K562 (cell line): Measurements from ENCODE around the gene NEU1. TPM values are rescaled to one million over a fixed set of nuclear protein-coding genes. Genes with fewer than 3 reads are reported as not detected.

Experiments used
- CBX3 ChIP-seq, 2 experiments: IDR thresholded peaks; 1 replicate in 1 of 2; 2 replicates in 1 of 2; pipeline ENCODE4 v1.6.1; 2012; ENCODE audit warnings: inconsistent platforms in 2 of 2, low read length in 2 of 2, borderline replicate concordance in 1 of 2, control low read depth in 1 of 2
- CTBP1 ChIP-seq: fragments of 450-650 bp; IDR thresholded peaks from 2 replicates; pipeline ENCODE4 v1.6.1; 2016; ENCODE audit warnings: borderline replicate concordance
- HEY1 ChIP-seq: fragments of 250-450 bp; sonication (Bioruptor Pico); IDR thresholded peaks from 2 replicates; pipeline ENCODE4 v1.5.0; 2020; ENCODE audit warnings: mild to moderate bottlenecking, moderate library complexity, borderline replicate concordance
- HINFP ChIP-seq: fragments of 450-650 bp; conservative IDR thresholded peaks from 2 replicates; pipeline ENCODE4 v1.6.1; 2016; ENCODE audit warnings: missing genetic modification characterization, low read depth, mild to moderate bottlenecking, control low read depth, missing compliant biosample characterization
- HMGXB4 ChIP-seq: sonication (generic); formaldehyde crosslinking; IDR thresholded peaks from 2 replicates; pipeline ENCODE4 v1.8.1; 2023; ENCODE audit warnings: mild to moderate bottlenecking, missing genetic modification reagents
- HNRNPK ChIP-seq: fragments of 200-400 bp; formaldehyde crosslinking; IDR thresholded peaks from one replicate; pipeline ENCODE4 v1.6.1; 2018; ENCODE audit warnings: mild to moderate bottlenecking, low read depth, low read length; ENCODE audit not compliant: poor library complexity, severe bottlenecking
- HNRNPLL ChIP-seq: fragments of 200-400 bp; formaldehyde crosslinking; IDR thresholded peaks from 2 replicates; pipeline ENCODE4 v1.6.1; 2017; ENCODE audit warnings: low read length, low read depth, mild to moderate bottlenecking; ENCODE audit not compliant: poor library complexity, severe bottlenecking
- KLF16 ChIP-seq: IDR thresholded peaks from 2 replicates; pipeline ENCODE4 v1.6.1; 2016; ENCODE audit warnings: antibody characterized with exemption
- MAX ChIP-seq: sonication (generic); formaldehyde crosslinking; IDR thresholded peaks from 2 replicates; pipeline ENCODE4 v1.9.0; 2022; ENCODE audit warnings: mild to moderate bottlenecking, missing genetic modification reagents
- MLLT1 ChIP-seq, 2 experiments: fragments of 450-650 bp; IDR thresholded peaks; 2 replicates each; pipeline ENCODE4 v1.6.1; 2016
- SRSF7 ChIP-seq: fragments of 200-400 bp; formaldehyde crosslinking; optimal IDR thresholded peaks from 2 replicates; pipeline ENCODE3; 2017; ENCODE audit warnings: mild to moderate bottlenecking, low read depth, low read length
- TFAM ChIP-seq: fragments of 250-450 bp; sonication (Bioruptor Pico); conservative IDR thresholded peaks from 2 replicates; pipeline ENCODE4 v1.5.0; 2021; ENCODE audit warnings: mild to moderate bottlenecking, moderate library complexity
- TSHZ1 ChIP-seq: fragments of 250-450 bp; sonication (Bioruptor Pico); IDR thresholded peaks from 2 replicates; pipeline ENCODE4 v1.4.0; 2020; ENCODE audit warnings: mild to moderate bottlenecking, moderate library complexity
- U2AF1 ChIP-seq: fragments of 200-400 bp; formaldehyde crosslinking; optimal IDR thresholded peaks from 2 replicates; pipeline ENCODE3; 2017; ENCODE audit warnings: mild to moderate bottlenecking, low read depth, low read length, moderate library complexity
- ZNF121 ChIP-seq: sonication (generic); formaldehyde crosslinking; conservative IDR thresholded peaks from 2 replicates; pipeline ENCODE4 v1.8.0; 2022; ENCODE audit warnings: missing genetic modification reagents
- ZNF133 ChIP-seq: fragments of 250-450 bp; sonication (Bioruptor Pico); IDR thresholded peaks from 2 replicates; pipeline ENCODE4 v1.4.0; 2020; ENCODE audit warnings: mild to moderate bottlenecking
- ZNF146 ChIP-seq: IDR thresholded peaks from one replicate; pipeline ENCODE4 v1.6.1; 2018; ENCODE audit warnings: missing compliant biosample characterization; ENCODE audit not compliant: unreplicated experiment
- ZNF41 ChIP-seq: fragments of 250-450 bp; sonication (Bioruptor Pico); conservative IDR thresholded peaks from 2 replicates; pipeline ENCODE4 v1.4.0; 2020; ENCODE audit warnings: mild to moderate bottlenecking
- ZNF583 ChIP-seq: fragments of 250-450 bp; sonication (Bioruptor Pico); IDR thresholded peaks from 2 replicates; pipeline ENCODE4 v1.4.0; 2020
- polyA plus RNA-seq, 8 experiments: library from polyadenylated mRNA; depleted of rRNA in 4 of 8; stranded (reverse) in 5 of 8; unstranded in 3 of 8; fragments of >200 nt; fragmentation: Nextera tagmentation in 2 of 8; fragmentation: Illumina TruSeq in 1 of 8; extraction: Ambion mirVana in 2 of 8; extraction: Trizol in 1 of 8; gene quantifications; 2 replicates each; pipeline versions ENCODE4 v1.2.1 to v1.2.3, GENCODE V29; 2011 to 2014; ENCODE audit warnings: inconsistent platforms in 1 of 8, missing spikeins in 1 of 8
- total RNA-seq, 7 experiments: library from RNA; depleted of rRNA in 6 of 7; stranded (reverse); fragments of >200 nt in 6 of 7; fragmentation: Illumina TruSeq in 2 of 7; extraction: Trizol in 2 of 7; gene quantifications; 2 replicates each; pipeline versions ENCODE4 v1.2.1 to v1.2.3, GENCODE V29; 2011 to 2021; ENCODE audit warnings: low replicate concordance in 1 of 7

NEU1 gene
- total and polyA plus RNA-seq, 9 of the 15 experiments (the other 6 are each of a cell fraction or from before 2014, with no cell fraction given), result 14.8 to 67.8 (median 51.0) TPM

GRCh38 chr6:31814677-31815024, 48.0 kb downstream of the NEU1 start (continued):
- TF ChIP-seq TFAM (CRISPR knock-in tag) (no peak), MLLT1 (IDR thresholded peaks at IDR 0.05) (no peak), CBX3 (IDR thresholded peaks at IDR 0.05; ENCODE audit: borderline replicate concordance in 1 of 2, low read length in 2 of 2) (peak in 1 of 2 experiments; percentile 22; a peak in 1 of 3 replicates), HMGXB4 (no peak), KLF16 (no peak), MAX (CRISPR knock-in tag) (no peak), HNRNPLL (no peak), ZNF133 (CRISPR knock-in tag) (no peak), ZNF146 (CRISPR knock-in tag) (no peak), ZNF41 (0 out of 2 replicates have a peak, but pooled peaks have one; percentile 54), SRSF7 (no peak), ZNF583 (CRISPR knock-in tag) (no peak), HINFP (tag) (no peak), U2AF1 (no peak), TSHZ1 (CRISPR knock-in tag) (no peak), HEY1 (CRISPR knock-in tag) (no peak), ZNF121 (CRISPR knock-in tag) (no peak), HNRNPK (no peak), CTBP1 (peak; percentile 28; the same call in 1 of the 2 replicates)
